GM21576 (cell line): ENCODE results near the gene CYTH3.
"Not testable (repeated sequence)": the region's sequence is repeated elsewhere in the genome, so short reads cannot be mapped to it uniquely, and the experiment has no call there.

Source experiments
- ATAC-seq: cut with Tn5 transposase; IDR thresholded peaks from one replicate; pipeline ENCODE4 v1.9.1; 2021; ENCODE audit warnings: mild to moderate bottlenecking, moderate library complexity; ENCODE audit not compliant: unreplicated experiment

The CYTH3 gene

DNA sequence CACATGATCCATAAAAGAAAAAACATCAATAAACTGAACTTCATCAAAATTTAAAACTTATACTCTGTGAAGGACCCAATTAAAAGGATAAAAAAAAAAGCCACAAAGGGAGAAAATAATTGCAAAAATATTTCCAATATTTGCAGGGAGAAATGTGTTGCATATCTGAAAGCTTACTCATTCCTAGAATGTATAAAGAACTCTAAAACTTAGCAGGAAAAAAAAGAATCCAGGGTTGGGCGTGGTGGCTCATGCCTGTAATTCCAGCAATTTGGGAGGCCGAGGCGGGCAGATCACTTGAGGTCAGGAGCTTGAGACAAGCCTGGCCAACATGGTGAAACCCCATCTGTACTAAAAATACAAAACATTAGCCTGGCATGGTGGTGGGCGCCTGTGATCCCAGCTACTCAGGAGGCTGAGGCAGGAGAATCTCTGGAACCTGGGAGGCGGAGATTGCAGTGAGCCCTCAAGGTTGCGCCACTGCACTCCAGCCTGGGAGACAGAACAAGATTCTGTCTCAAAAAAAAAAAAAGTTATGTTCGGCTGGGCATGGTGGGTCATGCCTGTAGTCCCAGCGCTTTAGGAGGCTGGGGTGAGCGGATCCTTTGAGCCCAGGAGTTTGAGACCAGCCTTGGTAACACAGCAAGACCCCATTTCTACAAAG lies 11.1 kb upstream of the CYTH3 start:
- ATAC-seq: not testable (repeated sequence)

GRCh38 chr7:6279937-6280336 lies 7.5 kb upstream of the CYTH3 start:
- no peak for ATAC-seq

DNA sequence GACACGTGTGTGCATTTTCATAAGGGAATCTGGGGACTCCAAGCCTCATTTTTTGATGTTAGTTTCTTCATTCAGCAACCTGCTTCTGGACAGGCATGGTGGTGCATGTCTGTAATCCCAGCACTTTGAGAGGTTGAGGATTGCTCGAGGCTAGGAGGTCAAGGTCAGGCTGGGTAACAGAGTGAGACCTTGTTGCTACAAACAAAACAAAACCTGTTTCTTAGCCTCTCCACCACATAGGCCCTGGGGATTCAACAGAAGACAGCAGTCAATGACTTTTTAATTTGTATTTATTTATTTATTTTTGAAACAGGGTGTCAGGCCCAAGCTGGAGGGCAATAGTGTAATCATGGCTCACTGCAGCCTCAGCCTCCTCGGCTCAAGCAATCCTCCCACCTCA lies 6.9 kb upstream of the CYTH3 start:
- no peak for ATAC-seq

GRCh38 chr7:6278749-6279310 lies 6.4 kb upstream of the CYTH3 start:
- ATAC-seq: no peak

GRCh38 chr7:6277476-6277875 lies 5.1 kb upstream of the CYTH3 start:
- ATAC-seq: no peak

- no peak for ATAC-seq
Measured at GRCh38 chr7:6276911-6277408, 4.5 kb upstream of the CYTH3 start.

GRCh38 chr7:6274743-6275142 lies 2.3 kb upstream of the CYTH3 start:
- ATAC-seq: no peak

- ATAC-seq: no peak
Measured at GRCh38 chr7:6273917-6274630, 1.6 kb upstream of the CYTH3 start.

DNA sequence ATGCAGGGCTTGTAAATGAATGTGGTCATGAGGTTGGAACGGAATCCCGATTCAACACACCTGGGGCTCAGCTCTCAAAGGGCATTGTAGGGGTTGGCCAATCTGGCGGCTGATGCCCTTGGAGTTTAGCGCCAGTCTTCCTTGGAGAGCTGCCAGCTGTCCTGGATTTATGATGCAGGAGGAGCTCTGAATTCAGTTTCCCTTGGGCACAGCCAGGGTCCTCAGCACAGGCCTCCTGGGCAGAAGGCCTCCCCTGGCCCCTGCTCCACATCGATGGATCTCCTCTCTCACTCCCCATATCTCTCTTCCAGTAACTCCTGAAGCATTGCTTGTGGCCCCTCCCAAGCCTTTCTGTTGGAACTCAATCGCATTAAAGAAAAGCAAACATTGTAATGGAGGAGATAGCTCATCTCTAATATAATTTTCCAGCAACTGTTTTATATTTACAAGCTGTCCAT lies 985 bp upstream of the CYTH3 start:
- no peak for ATAC-seq

DNA sequence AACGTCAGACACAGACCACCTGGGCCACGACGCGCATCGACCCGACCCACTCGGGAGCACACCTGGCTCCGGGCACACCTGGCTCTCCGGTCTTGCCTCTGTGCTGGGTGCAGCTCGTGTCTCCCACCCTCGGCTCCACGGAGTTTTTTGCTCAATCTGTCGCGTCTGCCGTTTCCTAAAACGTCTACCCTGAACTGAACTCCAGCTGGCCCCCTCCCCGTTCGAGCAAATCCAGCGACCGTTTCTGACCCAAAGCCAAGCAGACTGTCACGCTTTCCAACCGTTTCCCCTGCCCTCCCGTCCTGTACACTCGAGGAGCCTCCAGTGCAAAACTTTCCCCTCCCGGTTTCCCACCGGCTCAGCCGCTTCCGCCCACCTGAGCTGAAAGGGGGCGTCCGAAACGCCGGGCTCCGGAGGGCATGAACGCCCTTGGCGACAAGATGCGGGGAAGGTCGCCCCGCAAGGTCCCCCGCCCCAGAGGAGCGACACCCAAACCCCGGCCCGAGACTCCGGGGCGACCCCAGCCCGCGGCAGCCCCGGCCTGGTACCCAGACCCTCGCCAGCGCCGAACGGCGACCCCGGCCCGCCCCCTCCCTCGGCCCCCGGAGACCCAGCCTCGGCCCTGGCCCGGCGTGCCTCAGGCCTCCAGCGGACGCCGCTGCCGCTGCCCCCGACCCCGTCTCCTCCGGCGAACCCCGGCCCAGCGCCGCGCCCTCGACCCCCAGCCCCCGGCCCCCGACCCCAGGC lies 557 bp downstream of the CYTH3 start:
- ATAC-seq: no peak

GRCh38 chr7:6271060-6271658 lies 1.3 kb downstream of the CYTH3 start:
- ATAC-seq: no peak

DNA sequence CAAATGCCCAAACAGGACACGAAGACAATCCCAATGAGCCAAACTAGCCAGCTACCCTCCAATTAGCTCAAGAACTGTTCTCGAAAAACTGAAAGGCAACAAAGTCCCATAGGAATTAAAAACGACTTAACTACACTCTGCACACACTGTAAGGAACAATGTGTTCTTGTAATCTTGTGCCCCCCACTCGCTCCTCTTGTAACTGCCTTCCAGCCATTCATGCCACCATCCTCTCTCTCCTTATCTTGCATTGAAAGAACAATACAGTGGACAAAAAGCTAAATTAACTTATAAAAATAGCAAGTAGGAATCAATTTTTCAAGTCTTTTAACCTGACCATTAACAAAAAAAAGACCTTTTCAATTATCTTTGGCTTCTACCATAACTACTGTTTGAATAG lies 2.9 kb downstream of the CYTH3 start:
- no peak for ATAC-seq

GRCh38 chr7:6268907-6269306 lies 3.5 kb downstream of the CYTH3 start:
- ATAC-seq: no peak

- no peak for ATAC-seq
Measured at GRCh38 chr7:6268023-6268900, 4.2 kb downstream of the CYTH3 start.

DNA sequence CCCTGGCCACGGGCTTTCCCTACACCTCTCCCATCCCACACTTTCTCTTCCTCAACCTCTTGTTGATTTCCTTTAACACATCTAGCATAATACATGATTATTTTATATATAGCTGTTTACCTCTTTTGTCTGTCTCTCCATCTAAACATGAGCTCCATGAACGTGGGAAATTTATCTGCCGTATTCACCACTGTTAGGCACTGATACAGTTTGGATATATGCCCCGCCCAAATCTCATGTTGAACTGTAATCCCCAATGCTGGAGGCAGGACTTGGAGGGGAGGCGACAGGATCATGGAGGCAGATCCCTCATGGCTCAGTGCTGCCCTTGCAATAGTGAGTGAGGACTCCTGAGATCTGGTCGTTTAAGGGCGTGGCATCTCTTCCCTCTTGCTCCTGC lies 5.7 kb downstream of the CYTH3 start:
- ATAC-seq: no peak

DNA sequence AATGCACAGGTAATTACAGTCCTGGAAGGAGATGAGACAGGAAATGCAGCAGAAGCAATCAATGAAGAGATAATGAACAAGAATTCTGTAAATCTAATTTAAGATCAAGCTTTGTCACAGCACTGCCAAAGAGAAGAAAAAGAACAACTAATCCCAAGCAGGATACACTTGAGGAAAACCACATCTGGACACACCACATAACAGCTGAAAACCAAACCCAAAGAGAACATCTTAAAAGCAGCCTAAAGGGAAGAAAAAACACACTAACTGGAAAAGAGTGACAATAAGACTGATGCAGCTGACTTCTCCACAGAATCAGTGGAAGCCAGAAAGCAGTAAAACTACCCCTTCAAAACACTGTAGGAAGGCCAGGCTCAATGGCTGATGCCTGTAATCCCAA lies 10.2 kb downstream of the CYTH3 start:
- ATAC-seq: no peak

DNA sequence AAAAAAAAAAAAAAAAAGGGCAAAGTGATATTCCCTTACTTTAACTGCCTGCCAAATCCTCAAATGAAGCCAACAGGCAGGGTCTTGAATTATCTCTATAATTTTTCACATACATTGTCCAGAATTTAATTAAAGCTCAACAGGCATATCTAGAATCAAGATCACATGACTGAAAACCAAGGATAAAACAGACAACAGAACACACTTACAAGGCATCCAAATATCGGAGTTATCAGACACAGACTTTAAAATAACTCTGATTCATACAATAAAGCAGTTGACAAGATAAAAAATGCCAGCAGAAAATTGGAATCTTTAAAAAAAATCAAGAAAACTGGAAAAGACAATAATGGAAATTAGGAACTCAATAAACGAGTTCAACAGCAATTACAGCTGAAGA lies 10.7 kb downstream of the CYTH3 start:
- ATAC-seq: no peak

GRCh38 chr7:6260291-6261187 lies 11.9 kb downstream of the CYTH3 start:
- ATAC-seq: no peak

DNA sequence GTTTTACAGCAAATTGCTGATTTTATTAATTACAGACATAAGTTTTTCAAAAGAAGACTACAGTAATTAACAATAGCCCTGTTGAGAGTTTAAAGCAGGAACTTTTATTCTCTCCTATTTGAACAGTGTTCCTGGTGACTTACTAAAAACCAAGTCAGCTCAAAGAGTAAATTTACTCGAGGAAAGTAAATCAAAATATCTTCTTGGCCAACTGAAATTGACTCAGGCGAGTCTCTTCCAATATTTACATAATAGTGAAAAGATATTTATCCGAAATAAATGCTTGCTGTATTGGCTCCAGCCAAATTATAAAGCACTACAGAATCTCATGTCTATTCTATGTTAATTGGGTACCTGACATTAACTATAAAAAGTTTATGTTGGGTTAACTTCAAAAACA lies 13.2 kb downstream of the CYTH3 start:
- ATAC-seq: no peak
